NCI-H748 (cell line): ENCODE results near the gene SNX5.

Experiments
- DNase-seq: peaks from one replicate; lab custom pipeline; 2025; ENCODE audit not compliant: unreplicated experiment; lab: John Stamatoyannopoulos, UW

Gene SNX5

DNA sequence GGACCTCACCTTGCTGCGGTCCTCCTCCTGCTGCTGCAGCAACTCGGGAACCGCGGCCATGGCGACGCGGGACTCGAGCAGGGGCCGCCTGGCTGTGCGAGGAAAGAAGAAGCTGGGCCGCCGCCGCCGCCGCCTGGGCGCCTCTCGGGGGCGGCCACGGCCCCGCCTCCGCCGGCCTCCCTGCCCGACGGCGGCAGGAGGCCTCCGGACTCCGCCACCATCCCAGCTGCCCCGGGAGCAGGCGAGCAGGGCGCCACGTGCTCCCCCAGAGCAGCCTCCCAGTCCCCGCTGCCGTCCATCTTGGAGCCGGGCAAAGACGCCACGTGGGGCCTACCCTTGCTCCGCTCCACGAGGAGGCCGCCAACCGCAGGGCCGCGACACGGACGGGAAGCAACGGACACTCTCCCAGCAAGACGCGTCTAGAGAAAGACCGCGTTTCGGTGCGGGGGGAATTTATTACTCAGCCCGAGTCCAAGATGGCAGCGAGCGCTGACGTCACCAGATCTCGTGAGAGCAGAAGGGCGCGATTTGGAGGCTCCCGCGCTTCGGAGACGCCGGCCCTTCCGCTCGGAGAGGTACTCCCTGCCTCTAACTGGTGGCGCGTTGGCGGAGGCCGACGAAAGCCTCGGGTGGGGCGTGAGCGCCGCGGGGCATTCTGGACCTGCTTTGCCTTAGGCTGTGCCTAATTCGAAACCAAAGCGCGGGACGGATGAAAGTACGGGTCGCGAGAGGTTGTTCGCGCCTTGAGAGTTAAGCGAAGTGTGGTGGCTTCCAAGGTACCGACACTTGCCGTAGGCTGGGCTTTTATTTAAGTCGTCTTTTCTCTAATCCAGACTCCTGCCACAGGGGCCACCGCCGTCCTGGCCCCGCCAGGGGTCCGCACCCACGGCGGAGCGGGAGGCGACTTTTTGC is at the start of gene SNX5, which contains the start of gene MGME1:
TSS of gene SNX5 (minus strand) at position 429 of the 912 bp plus-strand sequence. CDS start at position 60, 369 bp downstream.
TSS of gene MGME1 (plus strand) at position 653 of the 912 bp plus-strand sequence. CDS start 842 bp downstream, outside the sequence.
- peak; percentile 100 for DNase-seq

DNA sequence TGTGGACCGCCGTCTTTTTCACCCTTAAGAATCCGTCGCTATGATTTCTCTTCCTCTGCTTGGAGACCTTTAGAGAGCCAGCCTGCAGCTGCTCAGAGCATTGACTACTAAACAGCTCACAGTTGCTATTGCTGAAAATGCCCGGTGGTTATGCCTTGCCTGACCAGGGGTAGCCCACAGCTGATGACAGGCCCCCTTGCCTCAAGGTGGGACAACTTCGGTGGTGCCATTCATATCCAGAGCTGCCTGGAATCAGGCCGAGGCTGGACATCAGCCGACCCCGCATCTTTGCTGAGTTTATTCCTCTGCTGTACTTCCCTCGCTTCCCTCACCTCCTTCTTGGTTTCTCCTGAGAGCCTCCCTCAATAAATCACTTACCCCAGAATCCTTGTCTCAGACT is 49.5 kb upstream of the SNX5 start:
- no peak for DNase-seq

DNA sequence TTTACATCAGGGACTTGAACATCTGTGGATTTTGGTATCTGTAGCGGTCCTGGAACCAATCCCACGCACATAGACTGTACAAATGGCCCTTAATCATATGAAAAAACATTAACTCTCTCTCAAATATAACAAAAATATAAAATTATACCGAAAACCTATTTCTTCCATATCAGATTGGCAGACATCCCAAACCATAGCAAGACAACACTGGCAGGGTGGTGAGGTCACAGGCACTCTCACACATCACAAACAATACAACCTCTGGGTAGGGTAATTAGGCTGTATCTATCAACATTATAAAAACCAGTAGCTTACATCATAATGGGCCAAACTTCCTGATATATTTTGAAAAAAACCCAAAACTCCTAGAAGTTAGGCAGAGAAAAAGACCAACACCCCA is 48.2 kb upstream of the SNX5 start:
- DNase-seq: no peak

DNA sequence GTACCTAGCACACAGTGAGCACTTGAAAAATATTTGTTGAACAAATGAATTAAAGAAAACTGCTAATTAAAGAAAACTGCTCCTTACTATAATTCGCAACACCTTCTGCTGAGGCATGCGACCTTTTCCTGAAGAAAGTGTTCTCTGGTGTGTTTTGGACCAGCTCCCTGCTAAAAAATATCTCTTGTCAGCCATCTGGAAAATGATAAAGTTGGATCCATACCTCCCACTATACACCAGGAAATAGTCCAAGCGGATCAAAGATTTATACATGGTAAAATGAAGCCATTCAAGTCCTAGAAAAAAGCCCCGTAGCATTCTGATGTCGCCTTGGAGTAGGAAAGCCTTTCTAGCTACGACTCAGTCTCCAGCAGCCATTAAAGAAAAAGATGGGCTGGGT is 45.8 kb upstream of the SNX5 start:
- no peak for DNase-seq

DNA sequence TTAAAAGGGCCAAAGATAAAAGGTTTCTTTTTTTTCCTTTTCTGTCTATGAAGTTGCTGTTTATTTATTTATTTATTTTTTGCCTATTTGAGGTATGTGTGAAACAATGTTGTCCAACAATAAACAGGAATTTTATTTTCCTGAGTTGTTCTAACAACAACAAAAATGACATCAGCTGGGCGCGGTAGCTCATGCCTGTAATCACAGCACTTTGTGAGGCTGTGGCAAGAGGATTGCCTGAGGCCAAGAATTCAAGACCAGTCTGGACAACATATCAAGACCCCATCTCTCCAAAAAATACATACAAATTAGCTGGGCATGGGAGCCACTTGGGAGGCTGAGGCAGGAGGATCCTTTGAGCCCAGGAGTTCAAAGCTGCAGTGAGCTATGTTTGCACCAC is 44.3 kb upstream of the SNX5 start:
- no peak for DNase-seq

DNA sequence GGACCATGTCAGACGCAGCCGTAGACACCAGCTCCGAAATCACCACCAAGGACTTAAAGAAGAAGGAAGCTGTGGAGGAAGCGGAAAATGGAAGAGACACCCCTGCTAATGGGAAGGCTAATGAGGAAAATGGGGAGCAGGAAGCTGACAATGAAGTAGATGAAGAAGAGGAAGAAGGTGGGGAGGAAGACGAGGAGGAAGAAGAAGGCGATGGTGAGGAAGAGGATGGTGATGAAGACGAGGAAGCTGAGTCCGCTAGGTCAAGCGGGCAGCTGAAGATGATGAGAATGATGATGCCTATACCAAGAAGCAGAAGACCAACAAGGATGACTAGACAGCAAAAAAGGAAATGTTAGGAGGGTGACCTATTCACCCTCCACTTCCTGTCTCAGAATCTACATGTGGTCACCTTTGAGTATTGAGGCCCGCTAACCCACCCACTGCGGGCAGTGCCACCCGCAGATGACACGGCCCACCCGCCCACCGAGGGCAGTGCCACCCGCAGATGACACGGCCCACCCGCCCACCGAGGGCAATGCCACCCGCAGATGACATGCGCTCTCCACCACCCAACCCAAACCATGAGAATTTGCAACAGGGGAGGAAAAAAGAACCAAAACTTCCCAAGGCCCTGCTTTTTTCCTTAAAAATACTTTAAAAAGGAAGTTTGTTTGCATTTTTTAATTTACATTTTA is 43.5 kb upstream of the SNX5 start:
- DNase-seq: no peak

DNA sequence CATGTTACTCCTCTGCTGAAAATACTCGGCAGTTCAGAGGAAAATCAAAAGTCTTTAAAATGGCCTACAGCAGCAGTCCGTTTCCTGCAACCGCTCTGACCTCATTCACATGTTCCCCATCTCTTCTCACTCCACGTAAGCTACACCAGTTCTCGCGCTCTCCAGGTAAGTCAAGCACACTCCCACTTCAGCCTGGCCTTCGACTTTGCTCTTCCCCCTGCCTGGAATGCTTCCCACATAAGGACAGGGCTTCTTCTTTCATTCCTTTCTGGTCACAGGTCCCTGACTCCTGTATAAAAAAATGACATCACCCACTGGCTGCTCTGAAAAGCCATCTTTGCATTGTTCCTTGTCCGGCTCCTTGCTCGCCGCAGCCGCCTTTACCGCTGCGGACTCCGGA is 42.9 kb upstream of the SNX5 start:
- no peak for DNase-seq

DNA sequence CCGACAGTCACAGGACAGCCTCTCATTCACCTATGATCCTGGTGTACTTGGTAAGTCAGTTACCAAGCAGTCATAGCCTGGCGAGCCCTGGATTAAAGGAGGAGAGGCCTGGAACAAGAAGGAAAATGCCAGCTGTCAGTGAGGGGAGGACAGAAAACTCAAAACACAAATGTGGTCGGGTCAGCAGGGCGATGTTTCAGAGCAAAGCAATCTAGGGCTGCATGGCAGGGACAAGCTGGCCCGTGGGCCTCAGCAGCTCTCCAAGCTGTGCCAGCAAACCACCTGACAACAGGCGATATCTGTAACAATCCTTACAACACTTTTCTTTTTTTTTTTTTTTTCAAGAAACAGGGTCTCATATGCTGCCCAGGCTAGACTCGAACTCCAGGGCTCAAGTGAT is 40.5 kb upstream of the SNX5 start:
- no peak for DNase-seq

DNA sequence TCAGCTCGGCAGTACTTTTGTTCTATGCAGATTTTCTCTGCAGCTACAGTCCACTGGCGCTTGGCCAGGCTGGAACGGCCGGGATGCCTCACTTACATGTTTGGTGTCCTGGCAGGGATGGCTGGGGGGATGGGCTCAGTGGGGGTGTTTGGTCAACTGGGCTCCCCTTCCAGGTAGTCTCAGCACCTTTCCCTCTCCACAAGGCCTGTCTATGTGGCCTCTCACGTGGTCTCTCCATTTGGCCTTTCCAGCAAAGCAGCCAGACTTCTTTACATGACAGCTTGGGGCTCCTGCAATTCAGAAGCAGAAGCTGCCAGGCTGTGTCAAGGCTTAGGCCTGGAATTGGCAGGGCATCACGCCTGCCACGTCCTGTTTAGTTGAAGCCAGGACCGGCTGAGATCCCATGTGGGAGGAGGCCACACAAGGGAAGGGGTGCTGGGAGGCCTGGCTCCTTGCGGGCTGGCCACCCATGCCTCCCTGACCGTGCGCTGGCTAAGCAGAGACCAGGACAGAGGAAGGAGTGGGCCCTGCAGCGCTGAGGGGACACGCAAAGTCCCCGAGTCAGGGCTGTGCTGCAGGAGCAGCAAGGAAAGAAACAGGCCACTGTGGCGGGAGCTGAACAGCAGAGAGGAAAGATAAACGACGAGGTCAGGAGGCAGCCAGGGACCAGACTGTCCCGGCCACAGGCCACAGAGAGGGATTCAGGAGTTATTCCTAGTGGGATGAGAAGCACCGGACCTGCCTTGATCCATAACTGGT is 39.1 kb upstream of the SNX5 start:
- no peak for DNase-seq

DNA sequence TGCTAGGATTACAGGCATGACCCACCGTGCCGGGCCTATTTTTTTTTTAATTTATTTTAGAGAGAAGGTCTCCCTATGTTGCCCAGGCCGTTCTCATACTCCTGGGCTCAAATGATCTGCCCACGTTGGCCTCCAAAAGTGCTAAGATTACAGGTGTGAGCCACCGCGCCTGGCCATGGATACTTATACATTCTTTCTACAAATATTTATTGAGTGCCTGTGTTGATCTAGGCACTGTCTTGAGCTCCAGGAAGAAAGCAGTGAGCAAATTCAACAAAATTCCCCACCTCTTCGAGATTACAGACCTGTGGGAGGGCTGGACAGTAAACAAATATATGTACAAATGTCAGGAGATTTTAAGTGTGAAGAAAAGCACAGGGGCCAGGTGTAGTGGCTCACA is 38.1 kb upstream of the SNX5 start:
- no peak for DNase-seq

DNA sequence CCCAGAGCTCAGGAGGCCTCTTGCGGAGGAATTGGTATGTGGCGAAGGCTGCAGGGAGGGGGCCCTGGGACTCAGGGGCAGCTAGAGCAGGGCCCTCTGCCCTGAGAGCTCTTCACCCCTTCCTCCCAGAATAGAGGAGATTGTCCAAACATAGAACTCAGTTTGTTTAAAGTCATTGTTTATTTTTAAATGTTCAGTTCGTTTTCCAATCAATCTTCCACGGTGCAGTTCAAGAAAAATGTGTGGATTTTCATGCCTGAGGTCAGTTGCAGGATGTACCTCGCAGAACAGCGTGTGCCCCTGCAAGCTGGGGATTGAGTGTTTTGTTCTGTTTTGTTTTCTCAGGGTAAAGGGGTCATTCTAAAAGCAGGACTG is 37.4 kb upstream of the SNX5 start:
- no peak for DNase-seq

DNA sequence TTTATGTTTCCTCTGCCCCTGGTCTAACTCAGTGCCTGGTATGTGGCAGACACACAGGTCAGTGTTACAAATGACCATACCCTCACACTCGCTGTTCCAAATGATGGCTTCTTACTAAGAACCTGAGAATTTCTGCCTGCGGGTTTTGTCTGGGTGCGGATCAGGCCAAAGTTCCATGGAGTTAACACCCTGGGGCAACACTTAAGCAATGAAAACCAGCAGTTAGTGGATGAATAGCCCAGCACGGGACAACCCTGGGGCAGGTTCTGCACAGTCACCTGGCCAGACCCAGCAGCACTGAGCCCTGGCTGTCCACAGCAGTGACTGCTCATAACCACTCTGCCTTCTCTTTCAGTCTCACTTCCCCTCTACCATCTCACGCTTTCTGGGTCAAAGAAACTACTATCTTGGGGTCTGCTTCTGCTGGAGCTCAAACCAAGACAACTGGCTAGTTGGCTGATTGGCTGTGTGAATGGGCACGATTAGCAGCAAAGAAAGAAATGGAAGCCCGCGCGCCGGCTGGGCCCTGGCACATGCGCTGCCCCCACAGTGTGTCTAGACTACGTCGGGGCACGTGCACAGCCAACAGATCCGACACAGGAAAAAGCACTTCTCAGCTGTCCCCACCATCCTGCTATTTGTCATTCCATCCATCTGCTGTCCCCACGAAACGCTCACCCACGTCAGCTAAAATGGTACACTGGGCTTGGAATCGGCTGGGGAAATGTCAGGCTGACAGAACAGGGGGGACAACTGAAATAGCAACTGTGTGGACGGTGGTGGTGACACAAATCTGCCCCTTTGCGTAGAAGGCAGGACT is 36.8 kb upstream of the SNX5 start:
- no peak for DNase-seq

DNA sequence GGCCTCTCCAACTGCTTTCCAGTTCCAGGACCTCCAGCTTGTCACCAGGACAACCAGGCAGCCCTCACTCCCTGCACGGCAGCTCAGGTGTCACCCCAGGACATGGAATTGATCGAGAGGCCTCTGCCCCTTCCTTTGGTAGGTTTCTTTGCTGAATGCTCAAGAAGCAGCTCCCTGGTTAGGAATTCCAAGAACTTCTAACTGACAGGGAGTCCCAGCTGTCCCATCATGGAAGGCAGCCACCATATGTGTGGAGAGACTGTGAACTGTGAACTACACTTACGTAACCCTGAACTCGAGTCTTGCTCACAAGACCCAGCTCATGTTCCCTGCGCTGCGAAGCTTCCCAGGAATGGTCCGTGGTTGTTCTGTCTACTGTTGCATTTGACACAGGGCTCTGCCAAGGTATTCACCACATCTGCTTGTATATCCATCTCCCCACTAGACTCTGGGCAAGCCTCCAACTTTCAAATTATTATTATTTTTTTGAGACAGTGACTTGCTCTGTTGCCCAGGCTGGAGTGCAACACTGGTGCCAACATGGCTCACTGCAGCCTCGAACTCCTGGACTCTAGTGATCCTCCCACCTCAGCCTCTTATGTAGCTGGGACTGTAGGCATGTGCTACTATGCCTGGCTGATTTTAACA is 35.9 kb upstream of the SNX5 start:
- DNase-seq: no peak

DNA sequence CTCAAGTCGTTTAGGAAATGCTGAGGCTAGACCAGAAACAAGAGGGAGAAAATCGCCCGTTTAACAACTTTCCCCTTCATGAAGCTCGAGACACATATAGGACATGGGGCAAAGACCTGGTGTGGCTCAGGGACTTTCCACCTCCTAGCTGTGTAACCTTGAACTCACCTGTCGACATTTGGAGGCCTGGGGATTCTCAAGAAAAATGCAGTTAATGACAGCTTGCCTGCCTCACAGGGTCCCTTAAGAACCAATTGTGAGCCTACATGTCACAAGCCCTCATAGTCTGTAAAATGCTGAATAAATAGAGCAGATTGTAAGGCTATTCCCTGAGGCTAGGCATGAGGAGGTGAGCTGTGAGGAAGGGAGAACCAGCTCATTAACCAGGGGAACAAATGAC is 35.3 kb upstream of the SNX5 start:
- DNase-seq: no peak

DNA sequence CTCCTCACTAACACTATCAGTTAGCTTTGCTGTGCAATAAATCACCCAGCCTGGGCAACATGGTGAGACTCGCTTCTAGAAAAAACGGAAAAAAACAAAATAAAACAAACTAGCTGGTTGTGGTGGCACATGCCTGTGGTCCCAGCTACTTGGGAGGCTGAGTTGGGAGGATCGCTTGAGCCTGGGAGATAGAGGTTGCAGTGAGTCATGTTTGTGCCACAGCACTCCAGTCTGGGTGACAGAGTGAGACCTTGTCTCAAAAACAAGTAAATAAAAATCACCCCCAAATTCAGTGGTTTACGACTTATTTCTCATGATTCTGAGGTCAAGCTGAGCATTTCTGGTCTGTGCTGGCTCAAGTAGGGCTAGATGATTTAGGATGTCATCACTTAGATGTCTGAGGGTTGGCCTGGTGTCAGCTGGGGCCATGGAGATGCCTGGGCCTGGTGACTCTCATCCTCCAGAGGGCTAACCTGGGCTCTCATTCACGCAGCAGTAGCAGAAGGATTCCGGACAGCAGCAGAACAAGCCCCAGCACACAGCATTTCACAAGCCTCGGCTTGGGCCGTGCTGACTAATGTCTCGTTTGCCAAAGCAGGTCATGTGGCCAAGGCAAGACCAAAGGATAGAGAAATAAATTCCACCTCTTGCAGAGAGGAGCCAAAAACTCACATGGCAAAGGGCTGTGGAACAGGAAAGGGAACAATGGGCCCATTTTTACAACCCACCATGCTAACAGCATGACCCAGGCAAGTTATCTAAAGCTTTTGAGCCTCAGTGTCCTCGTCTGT is 32.7 kb upstream of the SNX5 start:
- DNase-seq: no peak

DNA sequence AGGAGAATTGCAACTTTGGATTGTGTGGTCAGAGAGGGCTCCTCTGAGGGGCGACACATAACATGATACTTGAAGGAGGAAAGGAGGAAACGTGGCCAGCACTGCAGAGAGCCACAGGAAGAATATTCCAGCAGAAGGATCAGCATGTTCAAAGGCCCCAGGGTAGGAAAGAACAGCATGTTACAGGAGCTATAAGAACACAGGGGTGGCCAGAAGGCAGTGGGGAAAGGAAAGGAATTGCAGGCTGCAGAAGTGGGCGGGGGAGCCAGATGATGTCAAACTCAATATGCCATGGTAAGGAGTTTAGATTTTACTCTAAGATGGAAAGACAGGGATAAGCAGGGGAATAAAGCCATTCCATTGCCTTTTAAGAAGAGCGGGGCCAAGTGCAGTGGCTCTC is 31.0 kb upstream of the SNX5 start:
- no peak for DNase-seq

DNA sequence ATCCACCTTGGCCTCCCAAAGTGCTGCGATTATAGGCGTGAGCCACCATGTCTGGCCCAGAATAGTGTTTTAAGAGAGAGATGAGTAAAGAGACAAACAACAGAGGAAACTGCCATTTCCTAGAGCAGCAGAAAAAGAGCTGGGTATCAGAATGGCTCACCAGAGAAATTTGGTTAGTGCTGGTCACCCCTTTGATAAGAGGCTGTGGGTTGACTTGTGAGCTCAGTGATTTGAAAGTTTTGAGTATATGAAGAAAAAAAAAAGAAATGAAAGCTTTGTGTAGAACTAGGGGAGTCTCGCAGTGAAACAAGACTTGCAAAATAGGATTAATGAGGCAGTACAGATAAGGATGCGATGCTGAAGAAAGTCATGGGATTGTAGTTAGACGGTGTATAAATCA is 29.9 kb upstream of the SNX5 start:
- DNase-seq: no peak

DNA sequence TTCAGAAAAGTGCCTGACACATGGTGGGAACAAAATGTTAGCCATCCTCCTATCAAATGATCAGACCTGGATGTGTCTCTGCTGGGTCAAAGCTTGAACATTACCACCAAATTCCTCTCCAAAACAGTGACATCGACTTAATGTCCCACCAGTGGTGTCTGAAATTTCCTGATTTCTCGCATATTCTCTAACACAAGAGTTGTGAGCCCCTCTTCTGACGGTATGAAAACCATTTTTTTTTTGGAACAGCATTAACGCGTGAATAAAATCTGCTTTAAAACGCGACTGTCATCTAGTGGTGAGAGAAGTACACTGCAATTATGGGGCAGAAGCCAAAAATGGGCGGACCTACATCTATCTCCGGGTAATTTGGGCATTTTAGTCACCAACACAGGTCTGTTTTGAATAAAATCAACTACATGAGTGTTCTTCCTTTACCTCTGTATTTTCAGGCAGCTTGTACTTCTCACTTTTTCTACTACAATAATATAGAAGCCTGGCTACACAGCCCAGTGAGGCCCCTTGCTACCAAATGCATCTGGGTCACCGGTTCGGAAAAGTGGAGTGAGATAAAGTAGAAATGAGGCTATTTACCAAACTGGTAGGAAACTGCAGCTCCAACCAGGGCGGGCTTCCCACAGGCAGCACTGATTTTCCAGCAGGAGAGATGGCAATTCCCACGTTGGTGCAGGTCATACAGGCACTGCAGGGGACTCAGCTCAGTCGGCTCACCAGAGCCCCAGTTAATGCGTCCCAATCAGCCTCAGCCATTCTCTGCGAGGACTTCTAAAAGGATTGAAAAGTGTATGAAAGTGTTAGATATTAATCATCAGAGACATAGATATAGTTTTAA is 27.6 kb upstream of the SNX5 start:
- peak; percentile 68 for DNase-seq

DNA sequence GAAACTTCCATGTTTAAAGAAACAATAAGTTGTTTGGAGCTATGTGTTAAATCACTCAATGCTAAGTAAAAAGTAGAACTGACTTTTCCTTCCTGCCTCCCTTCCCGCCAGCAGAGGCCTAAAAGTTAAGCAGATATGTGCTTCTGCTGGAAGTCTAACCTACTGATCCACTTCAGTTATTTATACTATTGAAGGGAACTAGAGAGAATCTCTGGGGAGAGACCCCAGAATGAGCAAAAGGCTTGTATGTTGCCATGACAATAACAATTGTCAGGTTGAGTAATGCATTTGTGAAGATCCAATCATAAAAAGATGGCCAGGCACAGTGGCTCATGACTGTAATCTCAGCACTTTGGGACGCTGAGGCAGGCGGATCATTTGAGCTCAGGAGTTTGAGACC is 25.0 kb upstream of the SNX5 start:
- DNase-seq: no peak
